CD4-positive, alpha-beta memory T cell (primary cell): ENCODE measurements around the gene POU2F3. TPM values are rescaled to one million over a fixed set of nuclear protein-coding genes. Genes with fewer than 3 reads are reported as not detected.
A peak's percentile ranks its signal among the peaks of the same experiment; 100 is the strongest.

Source experiments
- CTCF ChIA-PET: fragments of 350-600 bp; sonication (Branson Sonifier 250); formaldehyde crosslinking; loops from one replicate; lab custom pipeline; 2021; ENCODE audit warnings: inconsistent platforms; ENCODE audit not compliant: partially characterized antibody; lab: Charles Lee
- POLR2A ChIA-PET: fragments of 350-600 bp; sonication (Branson Sonifier 250); formaldehyde crosslinking; loops from one replicate; lab custom pipeline; 2021; ENCODE audit not compliant: partially characterized antibody; lab: Charles Lee
- DNase-seq, 5 donors: peaks; one replicate each; pipeline versions ENCODE4 v3.0.0 to v3.0.0-alpha.2; 2020 to 2022; ENCODE audit warnings: mixed read lengths in 1 of 5
- H3K27ac ChIP-seq: one replicate; pipeline ENCODE4 v1.7.0; 2013; ENCODE audit warnings: low read depth, low read length
- H3K27me3 ChIP-seq: 2 replicates; pipeline ENCODE4 v1.7.0; 2013; ENCODE audit warnings: mild to moderate bottlenecking, low read length, moderate library complexity; ENCODE audit not compliant: insufficient read depth
- H3K36me3 ChIP-seq: 2 replicates; pipeline ENCODE4 v1.7.0; 2013; ENCODE audit warnings: mild to moderate bottlenecking, low read length, moderate library complexity; ENCODE audit not compliant: insufficient read depth
- H3K4me1 ChIP-seq: 2 replicates; pipeline ENCODE4 v1.7.0; 2013; ENCODE audit warnings: mild to moderate bottlenecking, low read length, moderate library complexity; ENCODE audit not compliant: insufficient read depth
- H3K4me3 ChIP-seq, 2 donors: one replicate each; pipeline ENCODE4 v1.7.0; 2013; ENCODE audit warnings: low read length in 2 of 2, mild to moderate bottlenecking in 1 of 2
- H3K9me3 ChIP-seq, 2 donors: one replicate each; pipeline ENCODE4 v1.7.0; 2013; ENCODE audit warnings: low read length in 2 of 2, control low read depth in 1 of 2; ENCODE audit not compliant: control insufficient read depth in 1 of 2
- H3K27ac Mint-ChIP-seq, 7 donors: one replicate each; pipeline ENCODE4 v1.8.0; 2020 to 2021; ENCODE audit warnings: mixed read lengths in 7 of 7, mild to moderate bottlenecking in 6 of 7, inconsistent platforms in 3 of 7, moderate library complexity in 3 of 7
- H3K27me3 Mint-ChIP-seq, 2 donors: one replicate each; pipeline ENCODE4 v1.8.0; 2020 to 2021; ENCODE audit warnings: mixed read lengths in 2 of 2
- H3K36me3 Mint-ChIP-seq, 2 donors: one replicate each; pipeline ENCODE4 v1.8.0; 2020 to 2021; ENCODE audit warnings: mixed read lengths in 2 of 2, inconsistent platforms in 1 of 2, mild to moderate bottlenecking in 1 of 2
- H3K4me1 Mint-ChIP-seq, 4 donors: one replicate each; pipeline ENCODE4 v1.8.0; 2020 to 2021; ENCODE audit warnings: mixed read lengths in 4 of 4, mild to moderate bottlenecking in 1 of 4
- H3K4me3 Mint-ChIP-seq, 8 donors: one replicate each; pipeline ENCODE4 v1.8.0; 2020 to 2021; ENCODE audit warnings: mixed read lengths in 8 of 8, mild to moderate bottlenecking in 7 of 8, moderate library complexity in 6 of 8, inconsistent platforms in 3 of 8
- H3K9me3 Mint-ChIP-seq, 8 donors: one replicate each; pipeline ENCODE4 v1.8.0; 2020 to 2021; ENCODE audit warnings: mixed read lengths in 8 of 8, mild to moderate bottlenecking in 5 of 8, inconsistent platforms in 3 of 8, moderate library complexity in 1 of 8
- intact Hi-C: fragments of 100-400 bp; cut with micrococcal nuclease; formaldehyde crosslinking; loops from one replicate; pipeline ENCODE4 v1.15.1; 2023
- polyA plus RNA-seq, 2 donors: library from polyadenylated mRNA; unstranded; fragments of 300-500 nt; fragmentation: Illumina TruSeq; gene quantifications; one replicate each; pipeline ENCODE4 v1.2.3, GENCODE V29; 2021
- total RNA-seq, 2 experiments: library from RNA; stranded (reverse); gene quantifications; one replicate each; pipeline ENCODE4 v1.2.3, GENCODE V29; 2021

POU2F3 gene
- not detected for total RNA-seq
- not detected for polyA plus RNA-seq

DNA sequence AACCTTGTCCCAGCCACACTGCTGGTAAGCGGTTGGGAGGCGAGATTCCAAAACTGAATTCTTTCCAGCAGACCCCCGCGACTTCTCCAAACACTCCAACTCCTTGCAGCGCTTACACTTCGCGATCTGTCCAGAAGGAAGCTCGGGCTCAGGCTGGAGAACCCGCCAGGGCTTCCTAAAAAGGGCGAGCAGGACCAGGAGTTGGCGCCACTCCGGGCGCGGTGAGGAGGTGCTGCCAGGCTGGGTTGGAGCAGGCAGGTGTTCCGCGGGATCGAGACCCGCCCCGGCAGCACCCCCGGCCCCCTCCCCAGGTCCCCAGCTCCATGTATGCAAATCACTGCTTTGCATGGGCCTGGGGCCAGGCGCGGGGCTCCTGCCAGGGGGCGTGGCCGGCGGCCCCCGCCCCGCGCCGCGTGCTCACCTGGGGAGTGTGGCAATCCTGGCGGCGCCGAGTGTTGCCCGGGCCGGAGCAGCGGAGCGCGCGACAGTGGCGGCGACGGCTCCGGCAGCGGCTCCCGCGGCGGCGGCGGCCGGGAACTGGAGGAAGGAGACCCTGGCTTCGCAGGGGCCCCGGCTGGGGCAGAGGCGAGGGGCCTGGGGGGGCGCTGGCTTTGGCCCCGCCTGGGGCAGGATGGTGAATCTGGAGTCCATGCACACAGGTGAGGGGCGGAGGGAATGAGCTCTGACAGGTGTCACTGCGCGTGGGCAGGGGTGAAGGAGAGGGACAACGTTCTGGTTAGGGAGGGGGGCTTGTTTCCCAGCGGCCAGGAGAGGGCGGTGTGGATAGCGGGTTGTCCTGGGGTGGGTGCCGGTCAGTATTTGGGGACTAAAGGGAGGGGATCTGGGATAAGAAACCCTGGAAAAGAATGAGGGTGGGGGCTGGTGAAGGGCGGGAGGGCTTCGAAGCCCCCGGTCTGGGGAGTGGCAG is at the start of gene POU2F3:
Gene POU2F3, plus strand, starts transcription at position 428 of the 928 bp plus-strand sequence. Its CDS starts 204 bp downstream, at position 632.
- no peaks in the 10 kb centered on the region for H3K4me1 Mint-ChIP-seq
- Histone ChIP-seq H3K27me3 (peaks cover 3% of the 10 kb centered on the region), H3K4me3 (no peak within 1 kb of the TSS), H3K9me3 (no peaks in the 10 kb centered on the region), H3K36me3 (no peaks in the 10 kb centered on the region), H3K4me1 (no peaks in the 10 kb centered on the region), H3K27ac (no peak within 1 kb of the TSS)
- H3K9me3 Mint-ChIP-seq = no peaks in the 10 kb centered on the region
- peaks cover 35 to 46% of the 10 kb centered on the region in 2 donors for H3K27me3 Mint-ChIP-seq
- intact Hi-C loops = loop anchor here (5.0 kb wide), 1 partner anchor 872 kb away; no protein-coding TSS in a partner anchor
- ChIA-PET POLR2A (no interaction called here), CTCF (interaction anchor here (0.7 kb wide), 1 partner anchor 63 kb away, joined by 3 read pairs; no protein-coding TSS in a partner anchor)
- H3K4me3 Mint-ChIP-seq = no peak within 1 kb of the TSS
- peak within 1 kb of the TSS in 1 of 7 donors; percentile 53 for H3K27ac Mint-ChIP-seq
- H3K36me3 Mint-ChIP-seq = no peaks in the 10 kb centered on the region
- DNase-seq = no peak

DNA sequence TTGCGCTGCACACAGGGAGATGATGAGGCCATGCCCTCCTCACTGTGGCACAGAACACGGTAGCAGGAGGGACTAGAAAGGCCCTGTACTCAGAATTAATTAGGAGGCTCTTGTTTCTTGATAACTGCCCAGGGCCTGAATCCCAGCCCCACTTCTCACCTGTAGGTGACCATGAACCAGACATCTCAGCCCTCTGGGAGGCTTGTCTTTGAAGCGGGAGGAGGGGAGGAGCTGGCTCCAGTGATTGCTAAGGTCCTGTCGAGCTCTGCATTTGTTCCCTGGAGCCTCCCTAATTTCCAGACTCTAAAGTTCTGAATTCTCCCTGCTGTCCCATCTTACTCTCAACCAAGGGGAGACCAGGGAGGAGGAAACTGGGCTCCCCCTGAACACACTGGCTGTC is 48.9 kb upstream of the POU2F3 start:
- H3K4me1 ChIP-seq = no peaks in the 10 kb centered on the region
- no peaks in the 10 kb centered on the region for H3K36me3 ChIP-seq
- no peak overlapping the region for H3K27ac ChIP-seq
- CTCF ChIA-PET = no interaction called here
- no peaks in the 10 kb centered on the region for H3K9me3 ChIP-seq
- no peaks in the 10 kb centered on the region for H3K27me3 ChIP-seq
- no peak overlapping the region for H3K27ac Mint-ChIP-seq
- DNase-seq = no peak
- intact Hi-C loops = no loop called here
- H3K4me1 Mint-ChIP-seq = no peaks in the 10 kb centered on the region
- no peak overlapping the region for H3K4me3 ChIP-seq
- no peaks in the 10 kb centered on the region for H3K9me3 Mint-ChIP-seq
- no peaks in the 10 kb centered on the region for H3K36me3 Mint-ChIP-seq
- POLR2A ChIA-PET = no interaction called here
- H3K4me3 Mint-ChIP-seq = no peak overlapping the region
- peaks cover 5 to 19% of the 10 kb centered on the region in 2 donors for H3K27me3 Mint-ChIP-seq

DNA sequence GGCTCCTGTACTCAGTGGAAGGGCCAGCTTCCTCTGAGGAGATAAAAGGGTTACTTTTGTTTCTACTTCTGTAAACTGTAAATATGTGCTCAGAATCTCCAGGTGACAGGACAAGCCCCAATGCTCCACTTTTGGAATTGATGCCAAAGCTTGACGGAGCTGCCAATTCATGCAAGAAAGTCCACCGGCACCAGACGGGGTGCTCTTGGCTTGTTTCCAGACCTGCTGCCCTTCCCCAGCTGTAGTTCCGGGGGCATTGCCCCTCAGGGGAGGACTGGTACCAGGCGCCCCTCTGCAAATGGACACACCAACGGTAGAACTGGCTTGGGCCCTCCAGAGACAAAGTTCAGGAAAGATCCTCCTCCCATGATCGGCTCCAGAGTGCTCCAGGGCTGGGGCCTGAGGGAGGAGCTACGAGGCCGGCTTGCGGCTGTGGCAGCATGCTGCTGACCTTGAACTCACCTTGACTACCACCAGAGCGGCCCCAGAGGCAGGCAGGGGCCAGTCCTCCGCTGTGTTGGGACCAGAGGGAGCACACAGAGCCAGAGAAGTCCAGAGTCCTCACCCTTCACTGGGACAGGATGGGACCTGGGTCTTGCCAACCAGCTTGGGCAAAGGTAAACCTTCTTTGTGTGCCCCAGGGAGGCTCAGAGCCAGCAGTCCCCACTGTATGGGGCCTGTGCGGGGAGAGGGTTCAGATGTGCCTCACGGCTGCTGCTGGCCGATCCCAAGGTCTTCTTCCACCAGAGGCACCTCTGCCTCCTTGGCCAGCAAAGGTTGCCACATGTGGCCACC is 46.9 kb upstream of the POU2F3 start:
- peak overlapping the region in 1 of 7 donors; percentile 12 for H3K27ac Mint-ChIP-seq
- ChIA-PET POLR2A (no interaction called here), CTCF (no interaction called here)
- no peaks in the 10 kb centered on the region for H3K36me3 ChIP-seq
- peaks cover 3 to 8% of the 10 kb centered on the region in 2 donors for H3K27me3 Mint-ChIP-seq
- H3K9me3 Mint-ChIP-seq = no peaks in the 10 kb centered on the region
- H3K27ac ChIP-seq = no peak overlapping the region
- H3K4me3 Mint-ChIP-seq = no peak overlapping the region
- H3K4me1 ChIP-seq = no peaks in the 10 kb centered on the region
- DNase-seq = no peak
- intact Hi-C loops = no loop called here
- no peaks in the 10 kb centered on the region for H3K27me3 ChIP-seq
- no peaks in the 10 kb centered on the region for H3K9me3 ChIP-seq
- no peaks in the 10 kb centered on the region for H3K4me1 Mint-ChIP-seq
- no peak overlapping the region for H3K4me3 ChIP-seq
- H3K36me3 Mint-ChIP-seq = no peaks in the 10 kb centered on the region

DNA sequence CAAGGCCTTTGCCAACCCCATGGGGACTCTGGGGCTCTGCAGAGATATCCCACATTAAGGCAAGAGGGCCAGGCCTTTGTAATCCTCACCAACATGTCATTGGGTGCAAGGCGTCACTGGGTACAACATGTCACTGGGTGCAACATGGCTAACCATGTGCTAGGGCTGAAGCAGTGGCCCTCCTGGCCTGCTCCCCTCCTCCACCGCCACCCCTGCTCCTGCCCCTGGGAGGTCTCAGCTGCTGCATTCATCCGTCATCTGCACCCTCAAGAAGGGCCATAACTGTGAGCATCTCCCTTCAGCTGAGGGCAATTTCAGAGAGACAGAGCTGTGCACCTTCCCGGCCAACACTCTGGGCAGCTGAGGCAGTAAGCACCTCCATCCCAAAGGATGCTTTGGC is 45.8 kb upstream of the POU2F3 start:
- no peak overlapping the region for H3K27ac Mint-ChIP-seq
- H3K4me1 Mint-ChIP-seq = no peaks in the 10 kb centered on the region
- Histone ChIP-seq H3K9me3 (no peaks in the 10 kb centered on the region), H3K27ac (no peak overlapping the region), H3K36me3 (no peaks in the 10 kb centered on the region), H3K27me3 (no peaks in the 10 kb centered on the region), H3K4me3 (no peak overlapping the region), H3K4me1 (no peaks in the 10 kb centered on the region)
- peaks cover 5% of the 10 kb centered on the region in 2 donors for H3K27me3 Mint-ChIP-seq
- H3K36me3 Mint-ChIP-seq = no peaks in the 10 kb centered on the region
- intact Hi-C loops = no loop called here
- no peaks in the 10 kb centered on the region for H3K9me3 Mint-ChIP-seq
- no peak for DNase-seq
- POLR2A ChIA-PET = no interaction called here
- CTCF ChIA-PET = no interaction called here
- H3K4me3 Mint-ChIP-seq = no peak overlapping the region

DNA sequence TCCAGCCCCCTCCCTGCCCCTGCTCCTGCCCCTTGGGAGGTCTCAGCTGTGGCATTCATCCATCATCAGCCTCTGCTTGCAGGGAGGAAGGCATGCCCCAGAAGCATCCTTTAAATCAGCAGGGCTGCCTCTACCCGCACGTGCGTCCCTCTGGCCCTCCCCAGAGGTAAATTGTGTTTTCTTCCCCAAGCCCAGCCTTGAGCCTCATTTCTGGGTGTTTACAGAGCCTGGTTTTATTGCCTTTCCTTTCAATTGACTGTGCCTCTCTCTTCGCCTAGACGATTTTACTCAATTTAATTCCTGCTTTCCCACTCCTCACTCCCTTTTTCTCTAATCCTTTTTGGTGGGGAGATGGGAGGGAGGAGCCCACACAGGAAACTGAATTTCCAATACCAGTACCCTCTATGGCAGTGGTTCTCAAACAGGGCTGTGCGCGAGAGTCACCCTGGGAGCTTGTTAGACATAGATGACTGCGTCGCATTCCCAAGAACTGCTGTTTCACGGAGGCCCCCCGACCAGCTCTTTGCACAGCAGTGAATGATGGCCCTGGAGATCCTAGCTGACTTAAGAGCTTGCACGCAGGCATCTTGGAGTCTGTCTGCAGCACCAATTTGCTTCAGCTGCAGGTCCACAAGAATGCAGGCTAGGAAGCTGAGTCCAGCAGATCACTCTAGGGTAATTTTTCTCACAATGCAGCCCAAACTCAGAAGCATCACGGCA is 44.2 kb upstream of the POU2F3 start:
- H3K4me3 Mint-ChIP-seq = no peak overlapping the region
- H3K4me3 ChIP-seq = no peak overlapping the region
- no peaks in the 10 kb centered on the region for H3K4me1 ChIP-seq
- intact Hi-C loops = no loop called here
- H3K36me3 ChIP-seq = no peaks in the 10 kb centered on the region
- H3K27me3 ChIP-seq = no peaks in the 10 kb centered on the region
- ChIA-PET POLR2A (no interaction called here), CTCF (no interaction called here)
- H3K4me1 Mint-ChIP-seq = no peaks in the 10 kb centered on the region
- no peaks in the 10 kb centered on the region for H3K9me3 Mint-ChIP-seq
- H3K27ac ChIP-seq = no peak overlapping the region
- H3K9me3 ChIP-seq = no peaks in the 10 kb centered on the region
- no peaks in the 10 kb centered on the region for H3K36me3 Mint-ChIP-seq
- H3K27me3 Mint-ChIP-seq = peaks cover 8 to 9% of the 10 kb centered on the region in 2 donors
- DNase-seq = no peak
- no peak overlapping the region for H3K27ac Mint-ChIP-seq

DNA sequence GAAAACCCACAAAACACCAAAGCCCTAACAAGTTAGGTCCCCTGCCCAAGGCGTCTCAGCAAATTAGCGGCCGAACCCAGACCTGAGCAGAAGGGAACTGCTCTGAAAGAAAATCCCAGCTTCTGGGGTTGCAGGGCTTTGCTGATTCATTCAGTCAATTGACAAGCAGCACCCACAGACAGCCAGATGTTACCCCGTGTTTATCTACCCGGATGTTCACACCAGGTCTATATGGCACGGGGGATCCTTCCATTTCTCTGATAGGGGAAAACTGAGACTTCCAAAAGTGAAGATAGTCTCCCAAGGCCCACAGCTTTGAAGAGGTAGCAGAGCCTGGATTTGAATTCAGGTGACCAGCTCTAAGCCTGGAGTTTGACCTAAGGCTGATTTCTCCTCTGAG is 43.1 kb upstream of the POU2F3 start:
- Mint-ChIP-seq H3K4me3 (no peak overlapping the region), H3K36me3 (no peaks in the 10 kb centered on the region), H3K4me1 (no peaks in the 10 kb centered on the region), H3K9me3 (no peaks in the 10 kb centered on the region), H3K27ac (no peak overlapping the region), H3K27me3 (peaks cover 8 to 11% of the 10 kb centered on the region in 2 donors)
- ChIA-PET POLR2A (no interaction called here), CTCF (no interaction called here)
- H3K4me1 ChIP-seq = no peaks in the 10 kb centered on the region
- H3K27ac ChIP-seq = no peak overlapping the region
- no peaks in the 10 kb centered on the region for H3K27me3 ChIP-seq
- no peak overlapping the region for H3K4me3 ChIP-seq
- no peaks in the 10 kb centered on the region for H3K9me3 ChIP-seq
- no peaks in the 10 kb centered on the region for H3K36me3 ChIP-seq
- intact Hi-C loops = no loop called here
- DNase-seq = no peak
